ENCODE results near the gene NRG2.

DNA sequence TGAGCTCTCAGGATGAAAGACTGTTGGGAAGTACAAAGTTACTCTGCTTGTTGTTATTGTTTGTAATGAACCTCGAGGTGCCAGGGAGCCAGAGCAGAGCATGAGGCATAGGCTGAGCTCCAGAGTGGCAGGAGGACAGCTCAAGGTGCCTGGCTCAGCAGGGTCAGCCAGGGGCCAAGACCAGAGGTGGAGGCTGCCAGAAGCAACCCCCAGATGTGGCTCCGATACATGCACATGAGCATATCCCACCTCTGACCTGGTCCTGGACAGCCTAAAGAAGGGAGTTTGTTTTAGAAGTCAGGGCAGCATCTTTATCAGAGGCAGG, 141.9 kb downstream of the NRG2 start:
- TF ChIP-seq CTCF (IDR thresholded peaks at IDR 0.05), result no peak
- no peak for TF ChIP-seq POLR2A (IDR thresholded peaks at IDR 0.05)

Measured in uterus (tissue), 2 donors.